Nephron (organoid): ENCODE measurements around the gene MYOD1.

Experiments
- H3K27ac Mint-ChIP-seq, 3 experiments: 2 replicates each; pipeline ENCODE4 v1.8.0; 2020; ENCODE audit warnings: mixed read lengths in 3 of 3, mild to moderate bottlenecking in 2 of 3, moderate library complexity in 1 of 3
- H3K27me3 Mint-ChIP-seq: 2 replicates; pipeline ENCODE4 v1.8.0; 2021; ENCODE audit warnings: low read depth, mild to moderate bottlenecking, moderate library complexity, mixed read lengths
- H3K36me3 Mint-ChIP-seq: 2 replicates; pipeline ENCODE4 v1.8.0; 2020; ENCODE audit warnings: low read depth, mixed read lengths
- H3K4me1 Mint-ChIP-seq: 2 replicates; pipeline ENCODE4 v1.8.0; 2020; ENCODE audit warnings: mixed read lengths
- H3K4me3 Mint-ChIP-seq, 3 experiments: 2 replicates each; pipeline ENCODE4 v1.8.0; 2020; ENCODE audit warnings: mild to moderate bottlenecking in 3 of 3, mixed read lengths in 3 of 3, moderate library complexity in 2 of 3
- H3K9me3 Mint-ChIP-seq: 2 replicates; pipeline ENCODE4 v1.8.0; 2020; ENCODE audit warnings: mixed read lengths
- TF ChIP-seq, protein P1 (sequence below), 3 experiments: fragments of 200-600 bp; sonication (generic); IDR thresholded peaks; one replicate each; pipeline ENCODE4 v1.5.0; 2021; ENCODE audit warnings: antibody characterized with exemption in 3 of 3; ENCODE audit not compliant: unreplicated experiment in 3 of 3

The MYOD1 gene

DNA sequence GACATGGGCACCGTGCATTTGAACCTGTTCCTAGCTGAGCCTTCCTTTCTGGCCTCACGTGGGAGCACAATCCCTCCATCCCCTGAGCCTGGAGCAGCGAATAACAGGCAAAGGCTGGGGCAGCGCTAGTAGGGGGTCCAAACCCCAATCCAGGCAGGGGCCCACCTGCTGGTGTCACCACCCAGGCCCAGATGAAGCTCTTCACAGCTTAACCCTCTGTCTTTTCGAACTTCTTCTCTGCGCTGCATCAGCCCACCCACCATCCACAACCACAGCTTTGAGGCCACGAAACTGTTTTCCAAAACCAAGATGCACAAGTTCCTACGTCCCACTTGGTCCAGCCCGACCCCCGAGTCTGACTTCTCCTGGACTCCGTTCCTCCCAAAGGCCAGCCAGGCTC is 26.7 kb downstream of the MYOD1 start:
- Mint-ChIP-seq H3K27ac (no peak overlapping the region), H3K36me3 (no peaks in the 10 kb centered on the region), H3K9me3 (no peaks in the 10 kb centered on the region), H3K4me1 (no peaks in the 10 kb centered on the region), H3K4me3 (no peak overlapping the region), H3K27me3 (peaks cover 23% of the 10 kb centered on the region)
- TF ChIP-seq, protein P1, sequence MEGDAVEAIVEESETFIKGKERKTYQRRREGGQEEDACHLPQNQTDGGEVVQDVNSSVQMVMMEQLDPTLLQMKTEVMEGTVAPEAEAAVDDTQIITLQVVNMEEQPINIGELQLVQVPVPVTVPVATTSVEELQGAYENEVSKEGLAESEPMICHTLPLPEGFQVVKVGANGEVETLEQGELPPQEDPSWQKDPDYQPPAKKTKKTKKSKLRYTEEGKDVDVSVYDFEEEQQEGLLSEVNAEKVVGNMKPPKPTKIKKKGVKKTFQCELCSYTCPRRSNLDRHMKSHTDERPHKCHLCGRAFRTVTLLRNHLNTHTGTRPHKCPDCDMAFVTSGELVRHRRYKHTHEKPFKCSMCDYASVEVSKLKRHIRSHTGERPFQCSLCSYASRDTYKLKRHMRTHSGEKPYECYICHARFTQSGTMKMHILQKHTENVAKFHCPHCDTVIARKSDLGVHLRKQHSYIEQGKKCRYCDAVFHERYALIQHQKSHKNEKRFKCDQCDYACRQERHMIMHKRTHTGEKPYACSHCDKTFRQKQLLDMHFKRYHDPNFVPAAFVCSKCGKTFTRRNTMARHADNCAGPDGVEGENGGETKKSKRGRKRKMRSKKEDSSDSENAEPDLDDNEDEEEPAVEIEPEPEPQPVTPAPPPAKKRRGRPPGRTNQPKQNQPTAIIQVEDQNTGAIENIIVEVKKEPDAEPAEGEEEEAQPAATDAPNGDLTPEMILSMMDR (IDR thresholded peaks at IDR 0.05; ENCODE audit: unreplicated experiment in 3 of 3), result no peak

DNA sequence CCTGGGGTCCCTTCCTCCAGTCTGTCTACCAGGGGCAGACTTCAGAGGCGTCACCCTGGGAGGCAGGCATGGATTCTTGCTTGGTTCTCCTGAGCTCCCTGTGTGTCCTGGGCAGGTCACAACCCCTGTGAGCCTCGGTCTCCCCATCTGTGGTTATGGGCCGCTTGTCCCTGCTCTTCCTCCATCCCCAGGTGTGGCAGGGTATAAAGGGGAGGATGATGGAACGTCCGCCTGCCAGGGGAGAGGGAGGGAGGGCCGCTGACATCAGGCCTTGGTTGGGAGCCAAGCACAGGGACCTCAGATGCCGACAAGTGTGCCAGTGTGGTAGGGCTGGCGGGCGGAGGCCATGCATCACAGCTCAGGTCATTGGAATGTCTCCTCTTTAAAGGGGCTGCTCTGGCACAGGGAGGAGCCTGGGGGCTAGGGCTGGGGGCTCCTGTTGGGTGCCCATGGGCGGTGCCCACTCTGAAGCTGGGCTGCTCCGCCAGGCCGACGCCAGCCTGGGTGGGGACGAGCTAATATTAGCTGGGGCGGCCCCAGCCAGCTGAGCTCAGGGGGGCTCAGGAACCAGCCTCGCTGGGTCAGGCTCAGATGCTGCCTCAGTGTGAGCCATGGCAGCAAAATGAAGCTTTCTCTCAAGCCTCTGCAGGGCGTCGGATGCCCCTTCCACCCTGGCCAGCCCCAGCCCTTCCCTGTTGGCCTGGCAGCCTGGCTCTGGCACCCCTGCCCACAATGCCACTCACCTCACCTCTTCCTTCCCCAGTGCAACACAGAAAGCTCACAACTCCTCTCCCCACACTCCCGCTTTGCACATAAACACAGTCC is 28.0 kb downstream of the MYOD1 start:
- peaks cover 23% of the 10 kb centered on the region for H3K27me3 Mint-ChIP-seq
- TF ChIP-seq, protein P1 (IDR thresholded peaks at IDR 0.05; ENCODE audit: unreplicated experiment in 3 of 3), result no peak

DNA sequence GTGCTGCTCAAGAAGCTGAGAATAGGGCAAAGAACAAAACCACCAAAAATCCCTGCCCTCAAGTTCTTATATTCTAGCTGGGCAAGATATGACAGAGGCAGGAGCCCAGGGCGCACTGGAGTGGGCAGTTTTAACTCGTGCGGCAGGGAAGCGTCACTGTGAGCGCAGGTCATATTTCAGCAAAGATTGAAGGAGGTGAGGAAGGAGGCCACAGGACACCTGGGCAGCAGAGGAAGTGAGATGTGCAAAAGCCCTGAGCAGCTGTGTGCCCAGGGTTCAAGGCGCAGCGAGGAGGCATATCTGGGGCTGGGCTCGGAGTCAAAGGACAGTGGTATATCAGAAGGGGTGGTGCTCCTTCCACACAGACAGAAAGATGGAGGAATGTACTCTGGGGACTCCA is 28.7 kb downstream of the MYOD1 start:
- H3K9me3 Mint-ChIP-seq, result no peaks in the 10 kb centered on the region
- H3K27ac Mint-ChIP-seq, result no peak overlapping the region
- TF ChIP-seq, protein P1 (IDR thresholded peaks at IDR 0.05; ENCODE audit: unreplicated experiment in 3 of 3), result no peak
- no peaks in the 10 kb centered on the region for H3K36me3 Mint-ChIP-seq
- H3K4me1 Mint-ChIP-seq, result no peaks in the 10 kb centered on the region
- no peak overlapping the region for H3K4me3 Mint-ChIP-seq
- peaks cover 19% of the 10 kb centered on the region for H3K27me3 Mint-ChIP-seq

More for the DNA sequence above, 28.0 kb downstream of the MYOD1 start:
- Mint-ChIP-seq H3K9me3 (no peaks in the 10 kb centered on the region), H3K36me3 (no peaks in the 10 kb centered on the region), H3K27ac (no peak overlapping the region), H3K4me3 (no peak overlapping the region), H3K4me1 (no peaks in the 10 kb centered on the region)

DNA sequence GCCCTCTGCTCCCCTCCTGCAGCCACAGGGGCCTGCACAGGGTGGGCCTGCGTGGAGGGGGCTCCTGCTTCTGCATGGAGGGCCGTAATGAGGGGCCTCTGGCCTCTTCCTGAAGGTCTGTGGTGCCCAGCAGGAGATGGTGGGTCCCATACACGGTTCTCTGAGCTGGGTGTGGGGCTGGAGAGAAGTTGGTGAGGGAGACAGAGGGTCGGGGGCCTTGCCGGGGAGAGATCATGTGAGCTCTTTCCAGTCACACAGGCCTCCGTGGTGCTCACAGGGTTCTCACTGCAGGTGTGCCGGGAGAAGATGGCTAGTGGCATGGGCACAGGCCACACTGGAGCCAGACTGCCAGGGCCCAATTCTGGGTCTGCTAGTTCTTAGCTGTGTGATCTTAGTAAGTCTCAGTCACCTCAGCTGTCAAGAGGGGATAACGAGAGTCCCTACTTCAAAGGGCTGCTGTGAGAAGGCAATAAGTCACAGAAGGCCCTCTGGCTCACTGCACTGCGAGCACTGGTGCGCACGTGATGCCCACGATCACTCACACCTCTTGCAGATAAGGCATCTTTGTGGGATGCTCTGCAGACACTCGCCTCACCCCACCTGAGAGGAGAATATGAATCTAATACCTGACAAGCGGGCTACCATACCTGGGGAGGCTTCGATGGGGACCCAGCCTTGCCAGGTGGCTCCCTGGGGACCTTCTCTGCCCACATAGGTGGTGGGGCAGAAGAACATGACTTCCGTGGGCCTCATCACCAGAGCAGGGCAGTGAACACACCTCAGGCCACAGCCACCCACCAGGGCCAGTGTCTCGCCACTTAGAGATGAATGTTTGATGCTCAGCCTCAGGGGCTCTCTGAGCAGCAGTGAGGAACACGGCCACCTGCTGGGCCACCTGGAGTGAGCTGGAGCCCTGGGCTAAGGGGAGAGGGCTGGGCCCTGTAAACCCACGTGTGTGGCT is 29.7 kb downstream of the MYOD1 start:
- no peaks in the 10 kb centered on the region for H3K36me3 Mint-ChIP-seq
- H3K27me3 Mint-ChIP-seq, result peaks cover 19% of the 10 kb centered on the region
- H3K27ac Mint-ChIP-seq, result no peak overlapping the region
- no peaks in the 10 kb centered on the region for H3K9me3 Mint-ChIP-seq
- no peaks in the 10 kb centered on the region for H3K4me1 Mint-ChIP-seq
- TF ChIP-seq, protein P1 (IDR thresholded peaks at IDR 0.05; ENCODE audit: unreplicated experiment in 3 of 3), result no peak
- no peak overlapping the region for H3K4me3 Mint-ChIP-seq

DNA sequence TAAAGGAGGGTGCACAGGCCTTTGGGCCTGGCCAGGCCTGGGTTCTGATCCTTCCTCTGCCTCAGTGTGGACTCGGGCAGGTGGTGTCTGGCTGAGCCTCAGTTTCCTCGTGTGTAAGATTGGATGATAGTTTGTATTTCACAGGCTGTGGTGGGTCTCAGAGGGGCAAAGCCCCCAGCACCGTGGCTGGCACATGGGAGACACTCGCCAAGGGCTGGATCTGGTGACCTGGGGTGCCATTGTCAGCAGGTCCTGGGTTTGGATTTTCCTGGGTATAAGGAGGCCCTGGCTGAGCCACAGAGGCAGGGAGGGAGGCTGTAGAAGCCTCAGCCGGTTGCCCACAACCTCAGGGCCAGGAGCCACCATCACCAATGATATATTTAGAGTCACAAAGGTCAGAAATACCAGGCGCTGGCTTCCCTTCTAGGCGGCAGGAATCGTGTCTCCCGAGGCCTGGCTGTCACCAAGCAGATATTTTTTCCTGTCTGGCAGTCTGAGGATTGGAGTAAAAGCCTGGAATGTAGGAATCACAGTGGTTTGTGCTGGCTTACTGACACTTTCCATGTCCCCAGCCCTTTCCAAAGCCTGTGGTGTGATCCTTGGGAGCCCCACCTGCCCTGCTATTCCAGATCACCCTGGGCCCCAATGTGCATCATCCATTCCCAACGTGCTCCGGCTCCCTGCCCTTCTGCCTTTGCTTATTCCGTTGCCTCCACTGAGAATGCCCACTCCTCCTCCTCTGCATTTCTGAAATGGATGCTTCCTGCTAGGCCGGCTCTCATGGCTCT is 30.8 kb downstream of the MYOD1 start:
- Mint-ChIP-seq H3K4me1 (no peaks in the 10 kb centered on the region), H3K9me3 (no peaks in the 10 kb centered on the region), H3K36me3 (no peaks in the 10 kb centered on the region), H3K27me3 (peaks cover 30% of the 10 kb centered on the region), H3K27ac (no peak overlapping the region), H3K4me3 (no peak overlapping the region)
- TF ChIP-seq, protein P1 (IDR thresholded peaks at IDR 0.05; ENCODE audit: unreplicated experiment in 3 of 3), result no peak
